Non-pigmented ciliary epithelial cell (primary cell): Measurements from ENCODE around the gene PRC1.

Source experiments
- DNase-seq: peaks from one replicate; pipeline ENCODE4 v3.0.0-alpha.2; 2010; ENCODE audit warnings: low read depth

PRC1 gene

DNA sequence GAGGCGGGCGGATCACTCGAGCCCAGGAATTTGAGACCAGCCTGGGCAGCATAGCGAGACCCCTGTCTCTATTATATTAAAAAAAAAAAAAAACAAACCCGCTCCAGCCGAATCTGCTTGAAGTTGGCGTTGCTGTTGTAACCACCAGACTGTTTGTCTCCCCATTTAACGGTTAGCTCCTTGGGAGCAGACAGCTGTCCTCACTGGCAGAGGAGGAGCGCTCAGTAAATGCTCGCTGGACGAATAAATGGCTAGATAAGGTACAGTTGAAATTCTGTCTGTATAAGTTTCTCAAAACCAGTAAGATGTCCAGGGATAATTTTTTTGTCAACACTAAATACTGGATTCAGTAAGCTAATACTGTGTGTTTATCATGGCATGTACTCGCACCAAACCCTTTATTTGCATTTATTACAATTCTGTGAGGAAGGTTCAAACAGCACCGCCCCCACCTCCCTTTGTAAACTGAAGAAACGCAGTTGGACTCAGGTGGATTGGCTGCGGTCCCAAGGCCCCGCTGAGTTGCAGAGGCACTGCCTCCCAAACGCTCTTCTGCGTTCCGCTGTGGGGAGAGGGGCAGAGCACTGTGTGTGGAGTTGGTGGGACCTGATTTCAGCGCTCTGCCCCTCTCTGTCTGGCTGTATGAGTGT, 38.6 kb downstream of the PRC1 start:
- no peak for DNase-seq

DNA sequence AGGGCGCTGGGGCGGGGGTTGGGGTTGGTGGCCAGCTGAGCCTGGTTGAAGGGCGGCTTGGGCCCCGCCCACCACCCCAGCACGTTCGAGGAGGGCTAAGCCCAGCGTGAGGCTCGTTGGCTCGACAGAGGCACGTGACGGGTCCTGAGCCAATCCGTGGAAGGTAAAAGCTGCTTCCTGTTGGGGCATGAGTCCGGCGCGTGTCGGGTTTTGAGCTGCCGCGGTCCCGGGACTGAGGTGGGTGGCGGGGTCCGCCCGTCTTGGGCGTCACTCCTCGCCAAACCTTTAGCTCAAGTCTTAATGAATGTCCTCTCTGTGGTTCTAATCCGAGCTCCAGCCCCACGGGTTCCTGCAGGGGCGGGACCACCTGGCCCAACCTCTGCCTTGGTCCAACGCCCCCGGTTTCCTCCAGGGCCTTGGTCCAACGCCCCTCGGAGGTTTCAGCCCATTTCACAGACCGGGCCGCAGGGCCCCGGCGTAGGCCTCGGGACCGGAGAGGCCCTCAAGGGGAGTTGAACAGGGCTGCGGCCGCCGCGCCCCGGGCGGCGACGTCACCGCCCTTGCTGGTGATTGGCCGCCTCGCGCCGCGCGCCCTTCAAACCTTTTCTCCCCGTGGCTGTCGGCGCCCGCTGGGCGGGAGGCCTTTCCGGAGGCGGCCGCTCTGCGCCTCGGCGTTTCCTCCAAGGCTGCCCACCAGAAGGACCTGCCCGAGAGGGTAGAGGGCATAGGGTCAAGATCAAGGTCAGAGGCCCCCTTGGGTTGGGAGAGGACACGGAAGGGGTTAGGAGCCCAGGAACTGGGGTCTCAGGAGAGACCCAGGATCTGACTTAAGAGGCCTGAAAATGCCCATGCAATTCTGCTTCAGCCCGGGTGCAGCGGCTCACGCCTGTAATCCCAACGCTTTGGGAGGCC, 39.4 kb downstream of the PRC1 start, which contains the start of gene RCCD1:
Gene RCCD1, plus strand, starts transcription at position 173 of the 912 bp plus-strand sequence. CDS start 1,851 bp downstream, outside the sequence.
- peak; percentile 77 for DNase-seq

DNA sequence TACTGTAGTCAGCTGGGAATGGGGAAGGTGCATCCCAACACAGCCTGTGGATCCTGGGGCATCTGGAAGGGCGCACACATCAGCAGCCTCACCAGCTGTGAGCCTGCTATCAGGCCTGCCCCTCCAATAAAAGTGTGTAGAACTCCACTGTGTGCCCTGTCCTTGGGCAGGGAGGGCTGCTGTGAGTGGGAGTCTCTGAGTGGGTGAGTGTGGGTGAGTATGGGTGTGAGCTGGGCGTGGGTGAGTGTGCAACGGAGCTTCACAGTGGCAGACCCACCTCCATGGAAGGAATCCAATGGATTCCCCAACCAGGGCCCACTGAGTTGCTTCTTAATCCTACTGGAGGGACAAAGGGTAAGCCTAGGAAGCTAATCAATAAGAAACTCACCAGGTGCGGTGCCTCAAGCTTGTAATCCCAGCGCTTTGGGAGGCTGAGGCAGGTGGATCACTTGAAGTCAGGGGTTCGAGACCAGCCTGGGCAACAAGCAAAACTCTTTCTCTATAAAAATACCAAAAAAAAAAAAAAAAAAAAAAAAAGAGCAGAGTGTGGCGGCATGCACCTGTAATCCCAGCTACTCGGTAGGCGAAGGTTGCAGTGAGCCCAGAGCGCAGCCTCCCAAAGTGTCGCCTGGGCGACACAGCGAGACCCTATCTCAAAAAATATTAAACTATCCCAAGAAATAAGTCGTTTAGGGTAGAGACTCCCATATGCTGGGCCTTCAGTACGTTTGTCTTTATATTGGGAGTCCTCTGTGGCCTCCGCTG, 40.2 kb downstream of the PRC1 start:
- no peak for DNase-seq

DNA sequence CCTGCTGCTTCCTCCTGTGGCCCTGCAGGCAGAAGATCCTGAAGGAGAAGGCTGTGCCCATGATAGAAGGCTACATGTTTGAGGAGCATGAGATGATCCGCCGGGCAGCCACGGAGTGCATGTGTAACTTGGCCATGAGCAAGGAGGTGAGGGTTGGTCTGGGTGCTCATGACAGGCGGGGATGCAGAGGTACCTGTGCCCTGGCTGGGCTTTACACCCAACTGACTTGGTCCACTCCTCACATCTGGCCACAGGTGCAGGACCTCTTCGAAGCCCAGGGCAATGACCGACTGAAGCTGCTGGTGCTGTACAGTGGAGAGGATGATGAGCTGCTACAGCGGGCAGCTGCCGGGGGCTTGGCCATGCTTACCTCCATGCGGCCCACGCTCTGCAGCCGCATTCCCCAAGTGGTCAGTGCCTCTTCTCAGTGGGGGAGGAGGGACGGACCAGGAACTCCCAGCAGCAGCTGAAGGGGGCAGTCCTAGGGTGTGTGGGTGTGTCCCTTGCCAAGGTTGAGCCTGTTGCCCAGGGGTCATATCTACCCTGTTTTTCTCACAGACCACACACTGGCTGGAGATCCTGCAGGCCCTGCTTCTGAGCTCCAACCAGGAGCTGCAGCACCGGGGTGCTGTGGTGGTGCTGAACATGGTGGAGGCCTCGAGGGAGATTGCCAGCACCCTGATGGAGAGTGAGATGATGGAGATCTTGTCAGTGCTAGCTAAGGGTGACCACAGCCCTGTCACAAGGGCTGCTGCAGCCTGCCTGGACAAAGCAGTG, 41.2 kb downstream of the PRC1 start:
- no peak for DNase-seq

DNA sequence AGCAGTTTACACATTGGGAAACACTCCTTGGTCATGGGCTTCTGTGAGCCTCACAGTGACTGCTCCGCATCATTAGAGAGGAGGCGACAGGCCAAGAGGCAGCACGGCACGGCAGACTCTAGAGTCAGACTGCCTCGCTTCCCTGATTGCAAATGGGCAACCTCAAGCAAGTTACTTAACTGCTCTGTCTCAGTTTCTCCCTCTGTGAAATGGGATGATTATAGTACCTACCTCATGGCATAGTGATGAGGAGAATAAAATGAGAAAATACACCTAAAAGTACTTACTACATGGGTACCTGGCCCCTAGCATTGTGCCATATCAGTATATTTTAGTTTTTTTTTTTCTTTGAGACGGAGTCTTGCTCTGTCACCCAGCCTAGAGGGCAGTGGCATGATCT, 43.7 kb downstream of the PRC1 start:
- no peak for DNase-seq

DNA sequence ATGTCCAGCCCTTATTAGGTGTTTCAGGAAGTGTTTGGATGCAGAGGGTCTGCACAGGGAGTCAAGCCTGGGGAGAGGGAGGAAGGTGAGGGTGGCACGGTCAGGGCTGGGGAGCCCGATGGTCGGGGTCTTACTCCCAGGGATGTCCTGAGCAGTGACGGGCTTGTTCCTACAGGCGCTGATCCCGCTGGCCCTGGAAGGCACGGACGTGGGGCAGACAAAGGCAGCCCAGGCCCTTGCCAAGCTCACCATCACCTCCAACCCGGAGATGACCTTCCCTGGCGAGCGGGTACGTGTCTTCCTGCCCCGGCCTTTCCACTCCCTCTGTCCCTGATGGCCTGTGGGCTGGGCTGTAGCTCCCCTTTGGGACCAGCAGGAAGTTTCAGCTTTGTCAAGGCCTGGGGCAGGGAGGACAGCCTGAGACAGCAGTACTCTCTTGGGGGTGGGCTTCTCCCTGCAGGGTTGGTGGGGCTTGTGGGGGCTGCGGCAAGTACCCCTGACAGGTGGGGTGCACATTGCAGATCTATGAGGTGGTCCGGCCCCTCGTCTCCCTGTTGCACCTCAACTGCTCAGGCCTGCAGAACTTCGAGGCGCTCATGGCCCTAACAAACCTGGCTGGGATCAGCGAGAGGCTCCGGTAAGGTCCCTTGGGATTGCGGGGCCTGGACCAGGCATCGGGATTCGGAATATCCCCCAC, 44.2 kb downstream of the PRC1 start:
- no peak for DNase-seq

DNA sequence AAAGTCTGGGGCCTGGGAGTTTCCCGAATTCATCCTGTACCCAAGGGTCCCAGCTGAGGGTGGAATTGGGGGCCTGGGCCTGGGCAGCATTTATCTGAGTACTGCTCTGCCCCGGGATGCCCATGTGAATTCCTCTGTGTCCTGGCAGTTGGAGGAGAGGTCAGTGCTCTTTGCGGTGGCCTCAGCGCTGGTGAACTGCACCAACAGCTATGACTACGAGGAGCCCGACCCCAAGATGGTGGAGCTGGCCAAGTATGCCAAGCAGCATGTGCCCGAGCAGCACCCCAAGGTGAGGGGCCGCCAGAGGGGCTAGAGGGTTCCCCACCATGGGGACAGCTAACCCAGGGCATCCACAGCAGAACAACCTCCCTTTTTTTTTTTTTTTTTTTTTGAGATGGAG, 45.8 kb downstream of the PRC1 start:
- no peak for DNase-seq

DNA sequence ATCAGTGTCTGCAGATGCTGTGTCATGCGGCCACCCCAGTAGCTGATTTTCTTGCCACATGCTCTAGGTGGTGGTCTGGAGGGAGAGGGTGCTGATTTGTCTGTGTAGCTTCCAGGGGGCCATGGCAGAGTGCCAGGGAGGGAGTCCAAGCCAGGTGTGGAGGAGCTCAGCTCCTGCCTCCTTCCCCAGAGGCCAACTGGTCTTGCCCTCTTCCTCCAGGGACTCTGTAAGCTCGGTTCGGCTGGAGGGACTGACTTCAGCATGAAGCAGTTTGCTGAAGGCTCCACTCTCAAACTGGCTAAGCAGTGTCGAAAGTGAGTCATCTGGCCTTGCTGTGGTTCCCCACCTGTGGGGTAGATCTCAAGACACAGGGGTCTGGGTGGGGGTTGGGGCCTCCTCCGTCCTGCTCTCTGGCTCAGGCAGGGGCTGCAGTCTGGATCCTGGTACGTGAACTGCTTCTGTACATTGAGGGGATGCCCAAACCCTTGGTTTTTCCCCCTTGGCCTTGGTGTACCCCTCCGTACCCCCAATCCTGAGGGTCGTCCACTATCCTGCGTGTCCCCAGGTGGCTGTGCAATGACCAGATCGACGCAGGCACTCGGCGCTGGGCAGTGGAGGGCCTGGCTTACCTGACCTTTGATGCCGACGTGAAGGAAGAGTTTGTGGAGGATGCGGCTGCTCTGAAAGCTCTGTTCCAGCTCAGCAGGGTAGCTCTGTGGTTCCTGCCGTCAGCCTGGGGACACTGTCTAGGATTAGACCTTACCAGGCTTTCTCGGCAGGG, 46.6 kb downstream of the PRC1 start:
- no peak for DNase-seq

DNA sequence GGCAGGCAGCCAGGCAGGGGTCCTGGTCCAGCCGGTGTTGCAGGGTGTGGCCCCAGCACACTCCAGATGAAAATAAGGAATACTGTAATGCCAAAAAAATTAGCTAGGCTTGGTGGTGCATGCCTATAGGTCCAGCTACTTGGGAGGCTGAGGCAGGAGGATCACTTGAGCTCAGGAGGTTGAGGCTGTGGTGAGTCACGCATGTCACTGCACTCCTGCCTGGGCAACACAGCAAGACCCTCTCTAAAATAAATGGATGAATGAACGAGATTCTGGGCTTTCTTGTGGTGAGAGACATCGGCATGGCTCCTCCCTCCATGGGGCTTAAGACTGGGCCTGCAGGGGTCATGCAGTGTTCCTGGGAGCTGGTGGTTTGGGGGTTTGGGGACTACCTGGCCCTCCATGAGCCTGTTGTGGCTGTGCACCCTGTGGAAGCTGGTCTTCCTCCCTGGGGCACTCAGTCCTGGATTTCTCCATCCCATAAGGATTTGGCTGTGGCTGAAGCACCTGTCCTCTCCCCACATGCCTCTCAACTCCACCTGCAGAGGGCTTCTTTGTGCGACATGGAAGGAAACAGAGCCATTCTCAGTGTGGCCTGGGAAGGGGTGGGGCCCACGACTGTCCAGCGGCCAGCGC, 47.3 kb downstream of the PRC1 start:
- DNase-seq: no peak

DNA sequence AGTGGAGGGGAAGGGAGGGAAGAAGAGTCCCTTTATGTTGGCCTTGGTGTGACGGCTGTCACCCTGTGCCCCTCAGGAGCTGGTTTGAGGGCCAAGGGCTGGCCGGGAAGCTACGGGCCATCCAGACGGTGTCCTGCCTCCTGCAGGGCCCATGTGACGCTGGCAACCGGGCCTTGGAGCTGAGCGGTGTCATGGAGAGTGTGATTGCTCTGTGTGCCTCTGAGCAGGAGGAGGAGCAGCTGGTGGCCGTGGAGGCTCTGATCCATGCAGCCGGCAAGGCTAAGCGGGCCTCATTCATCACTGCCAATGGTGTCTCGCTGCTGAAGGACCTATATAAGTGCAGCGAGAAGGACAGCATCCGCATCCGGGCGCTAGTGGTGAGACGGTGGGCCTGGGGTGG, 47.8 kb downstream of the PRC1 start:
- DNase-seq: no peak

DNA sequence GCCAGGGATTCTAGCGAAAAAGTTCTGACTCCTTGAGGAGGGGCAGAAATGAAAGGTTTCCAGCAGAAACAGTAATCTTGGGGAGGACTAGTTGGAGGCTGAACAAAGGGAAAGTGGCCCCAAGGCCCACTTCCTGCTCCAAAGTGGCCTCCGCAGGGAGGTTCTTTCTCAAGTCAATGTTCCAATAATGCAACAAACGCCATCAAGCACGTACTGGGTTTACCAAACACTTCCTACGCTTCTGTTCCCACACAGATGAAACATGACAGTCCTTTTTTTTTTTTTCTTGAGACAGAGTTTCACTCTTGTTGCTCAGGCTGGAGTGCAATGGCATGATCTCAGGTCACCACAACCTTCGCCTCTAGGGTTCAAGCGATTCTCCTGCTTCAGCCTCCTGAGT, 49.2 kb downstream of the PRC1 start:
- DNase-seq: no peak

DNA sequence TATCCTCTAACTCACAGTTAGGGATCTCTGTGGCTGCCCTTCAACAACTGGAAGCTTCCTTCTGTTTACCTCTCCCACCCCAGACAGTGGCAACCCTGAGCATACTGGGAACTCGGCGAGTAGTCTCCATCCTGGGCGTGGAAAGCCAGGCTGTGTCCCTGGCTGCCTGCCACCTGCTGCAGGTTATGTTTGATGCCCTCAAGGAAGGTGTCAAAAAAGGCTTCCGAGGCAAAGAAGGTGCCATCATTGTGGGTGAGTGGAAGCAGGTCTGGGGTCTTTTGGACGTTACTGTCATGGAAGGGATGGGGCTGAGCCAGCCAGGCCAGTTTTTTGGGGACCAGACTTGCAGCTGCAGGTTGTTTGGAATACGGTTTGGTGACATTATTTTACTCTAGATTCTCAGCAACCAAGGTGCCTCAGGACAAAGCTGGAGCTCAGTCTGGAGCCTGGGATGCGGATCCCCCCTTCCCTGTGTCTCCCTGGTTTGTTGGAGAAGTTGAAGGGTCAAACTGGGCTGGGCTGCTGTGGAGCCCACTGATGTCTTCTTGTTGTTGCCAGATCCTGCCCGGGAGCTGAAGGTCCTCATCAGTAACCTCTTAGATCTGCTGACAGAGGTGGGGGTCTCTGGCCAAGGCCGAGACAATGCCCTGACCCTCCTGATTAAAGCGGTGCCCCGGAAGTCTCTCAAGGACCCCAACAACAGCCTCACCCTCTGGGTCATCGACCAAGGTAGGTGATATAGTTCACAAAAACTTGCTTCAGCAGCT, 51.8 kb downstream of the PRC1 start:
- DNase-seq: no peak

DNA sequence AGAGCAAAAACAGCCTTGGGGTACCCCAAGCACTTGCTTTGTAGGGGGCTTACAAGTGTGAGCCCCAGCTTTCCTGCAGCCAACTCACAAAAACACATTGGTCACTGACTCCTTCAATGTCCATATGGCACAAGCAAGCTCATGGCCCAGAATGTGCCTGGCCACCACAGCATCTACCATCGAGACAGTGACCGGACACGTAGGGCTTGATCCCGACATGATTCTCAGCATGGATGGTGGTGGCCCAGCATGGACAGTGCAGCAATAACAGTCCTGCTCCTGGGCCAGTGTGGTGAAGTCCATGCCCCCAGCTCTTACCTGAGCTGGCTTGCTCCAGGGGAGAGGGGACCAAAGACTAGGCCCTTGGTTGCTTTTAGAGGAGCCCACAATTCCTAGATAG, 53.3 kb downstream of the PRC1 start:
- DNase-seq: no peak

DNA sequence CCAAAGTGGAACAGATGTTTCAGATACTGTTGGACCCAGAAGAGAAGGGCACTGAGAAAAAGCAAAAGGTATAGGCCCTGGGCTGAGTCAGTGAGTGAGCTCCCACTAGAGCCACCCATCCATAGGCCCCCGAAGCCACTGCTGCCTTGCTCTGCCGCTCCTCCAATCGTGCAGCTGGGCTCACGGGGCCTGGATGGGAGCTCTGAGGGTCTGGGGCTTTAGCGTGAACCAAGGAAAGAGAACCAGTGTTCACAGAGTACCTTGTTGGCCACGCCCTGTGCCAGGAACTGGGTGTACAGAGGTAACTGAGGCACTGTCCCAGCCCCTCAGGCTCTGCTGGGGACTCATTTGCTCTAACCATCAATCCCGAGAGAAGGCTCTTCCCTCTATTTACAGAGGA, 54.6 kb downstream of the PRC1 start:
- no peak for DNase-seq

DNA sequence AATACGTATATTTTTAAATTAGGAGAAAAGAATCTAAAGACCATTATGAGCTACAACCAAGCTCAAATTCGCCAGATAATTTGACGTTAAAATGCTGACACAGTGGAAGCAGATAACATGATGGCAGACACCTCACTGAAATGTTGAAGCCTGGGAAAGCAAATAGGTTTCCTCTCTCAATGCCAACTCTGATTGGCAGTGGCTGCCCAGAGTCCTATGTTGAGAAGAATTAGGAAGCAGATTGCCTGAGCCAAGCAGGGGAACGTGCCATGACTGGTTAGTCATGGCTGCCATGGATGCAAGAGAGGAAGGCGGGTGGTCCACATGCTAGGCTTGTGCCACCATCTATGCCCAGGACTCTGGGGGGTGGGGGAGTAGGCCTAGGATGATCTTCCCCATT, 56.1 kb downstream of the PRC1 start:
- DNase-seq: no peak

DNA sequence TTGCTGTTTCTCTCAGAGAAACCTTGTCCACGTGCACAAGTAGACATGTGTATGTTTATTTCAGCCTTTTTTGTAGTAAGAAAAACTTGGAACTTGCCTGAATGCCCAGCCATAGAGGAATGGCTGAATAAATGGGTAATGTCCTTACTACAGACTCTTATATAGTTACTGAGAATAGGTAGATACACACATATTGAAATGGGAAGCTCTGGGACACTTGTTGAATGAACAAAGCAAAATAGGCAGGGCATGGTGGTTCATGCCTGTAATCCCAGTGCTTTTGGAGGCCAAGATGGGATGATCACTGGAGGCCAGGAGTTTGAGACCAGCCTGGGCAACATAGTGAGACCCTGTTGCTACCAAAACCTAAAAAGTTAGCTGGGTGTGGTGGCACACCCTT, 57.5 kb downstream of the PRC1 start:
- DNase-seq: no peak

DNA sequence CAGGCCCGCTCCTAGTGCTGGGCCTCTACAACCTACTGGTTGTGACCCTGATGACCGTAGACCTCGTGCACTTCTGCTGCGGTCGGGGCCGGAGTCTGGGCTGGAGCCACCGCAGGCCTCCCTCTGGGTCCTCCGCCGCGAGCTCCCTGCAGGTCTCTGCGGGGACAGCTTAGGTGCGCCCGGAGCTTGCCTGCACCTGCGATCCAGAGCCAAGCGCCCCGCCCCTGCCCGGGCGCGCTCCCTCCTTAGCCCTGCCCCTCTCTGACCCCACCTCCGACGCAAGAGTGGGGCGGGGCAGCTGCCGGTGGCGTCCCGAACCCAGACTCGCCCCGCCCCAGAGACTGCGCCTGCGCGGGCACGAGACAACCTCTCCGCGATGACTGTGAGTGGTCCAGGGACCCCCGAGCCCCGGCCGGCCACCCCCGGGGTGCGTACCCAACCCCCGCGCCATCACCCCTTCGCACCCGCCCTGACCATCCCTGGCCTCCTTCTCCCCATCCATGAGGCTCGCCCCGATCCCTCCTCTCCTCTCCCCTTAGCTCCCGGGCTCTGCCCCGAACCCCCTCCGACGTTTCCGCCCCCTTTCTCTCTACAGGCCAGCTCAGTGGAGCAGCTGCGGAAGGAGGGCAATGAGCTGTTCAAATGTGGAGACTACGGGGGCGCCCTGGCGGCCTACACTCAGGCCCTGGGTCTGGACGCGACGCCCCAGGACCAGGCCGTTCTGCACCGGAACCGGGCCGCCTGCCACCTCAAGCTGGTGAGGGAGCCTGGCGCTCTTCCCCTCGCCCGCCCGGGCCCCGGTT, 59.2 kb downstream of the PRC1 start, which contains the start of gene UNC45A:
Gene UNC45A, plus strand, starts transcription at position 337 of the 803 bp plus-strand sequence. Its CDS starts 40 bp downstream, at position 377.
- DNase-seq: no peak

DNA sequence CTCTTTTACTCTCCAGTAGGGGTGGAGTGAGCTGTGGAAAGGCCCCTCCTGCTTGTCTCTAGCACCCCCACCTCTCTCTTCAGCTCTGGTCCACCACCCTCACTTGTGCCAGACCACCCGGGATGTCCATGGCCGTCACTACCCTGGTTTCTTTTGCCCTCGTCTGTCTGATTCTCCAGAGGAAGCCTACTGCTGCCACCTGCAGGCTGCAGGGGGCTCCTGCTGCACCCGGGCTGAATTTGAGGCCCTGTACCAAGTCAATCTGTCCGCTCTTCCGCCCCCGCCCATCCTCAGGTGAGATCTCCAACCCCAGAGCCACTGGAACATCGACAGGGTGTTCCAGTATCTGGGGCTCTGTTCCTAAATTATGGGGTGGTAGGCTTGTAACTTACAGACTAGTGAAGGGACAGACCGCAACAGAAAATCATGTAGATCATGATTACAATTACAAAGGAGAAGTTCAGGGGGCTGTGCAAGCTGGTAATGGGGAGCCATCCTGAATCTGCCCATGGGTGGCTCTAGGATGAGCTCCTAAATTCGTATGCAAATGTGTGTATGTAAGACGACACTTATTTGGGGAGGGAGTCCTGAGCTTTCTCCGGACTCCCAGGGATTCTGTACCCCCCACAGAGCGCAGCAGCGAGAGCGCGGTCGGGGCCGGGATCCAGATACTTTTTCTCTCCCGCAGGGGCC, 59.9 kb downstream of the PRC1 start:
- DNase-seq: no peak
